Kidney (tissue), 14 donors: ENCODE data around the gene ZNF268. TPM values are rescaled to one million over a fixed set of nuclear protein-coding genes. Genes with fewer than 3 reads are reported as not detected.
A peak's percentile ranks its signal among the peaks of the same experiment; 100 is the strongest.

Source experiments
- DNase-seq, 5 donors: peaks; one replicate each; pipeline ENCODE4 v3.0.0-alpha.2; 2013 to 2020
- FAIRE-seq: peaks from 2 replicates; lab custom pipeline; 2012; peaks lifted over from hg19 to GRCh38; lab: Jason Lieb, UNC
- H3K27ac ChIP-seq, 2 donors: one replicate each; pipeline ENCODE4 v1.7.0; 2013; ENCODE audit warnings: low read depth in 2 of 2, low read length in 2 of 2, inconsistent platforms in 1 of 2
- H3K27me3 ChIP-seq: one replicate; pipeline ENCODE4 v1.7.1; 2013; ENCODE audit warnings: low read length, inconsistent platforms; ENCODE audit not compliant: control insufficient read depth, insufficient read depth
- H3K36me3 ChIP-seq, 3 donors: one replicate each; pipeline versions ENCODE4 v1.7.0 to v1.7.1; 2013; ENCODE audit warnings: low read length in 3 of 3, control low read depth in 1 of 3, inconsistent platforms in 1 of 3; ENCODE audit not compliant: insufficient read depth in 3 of 3, control insufficient read depth in 2 of 3
- H3K4me1 ChIP-seq, 3 donors: one replicate each; pipeline versions ENCODE4 v1.7.0 to v1.7.1; 2013; ENCODE audit warnings: low read length in 3 of 3, inconsistent platforms in 1 of 3, low read depth in 1 of 3; ENCODE audit not compliant: control insufficient read depth in 2 of 3, insufficient read depth in 2 of 3
- H3K4me3 ChIP-seq, 3 donors: one replicate each; pipeline versions ENCODE4 v1.7.0 to v1.8.1; 2013; ENCODE audit warnings: low read length in 3 of 3, control low read depth in 1 of 3, inconsistent platforms in 1 of 3
- H3K9ac ChIP-seq, 3 donors: one replicate each; pipeline versions ENCODE4 v1.7.0 to v1.7.1; 2013; ENCODE audit warnings: low read length in 3 of 3, control low read depth in 1 of 3, inconsistent platforms in 1 of 3
- H3K9me3 ChIP-seq, 3 donors: one replicate each; pipeline versions ENCODE4 v1.7.0 to v1.7.1; 2013; ENCODE audit warnings: low read length in 3 of 3, control low read depth in 1 of 3, inconsistent platforms in 1 of 3; ENCODE audit not compliant: control insufficient read depth in 2 of 3, insufficient read depth in 1 of 3
- CTCF ChIP-seq: IDR thresholded peaks from 3 replicates; pipeline ENCODE4 v1.5.1; 2012; ENCODE audit warnings: mild to moderate bottlenecking, moderate library complexity, borderline replicate concordance; ENCODE audit not compliant: insufficient read depth; ENCODE audit errors: extremely low read depth
- intact Hi-C: fragments of 100-400 bp; cut with DNase I; formaldehyde crosslinking; loops from one replicate; pipeline ENCODE4 v1.11.1; 2022
- polyA plus RNA-seq: library from polyadenylated mRNA; stranded (reverse); fragments of 350-450 nt; fragmentation: Illumina TruSeq; extraction: RNeasy Lipid Tissue Mini Kit (QIAGEN cat#74804); gene quantifications from one replicate; pipeline ENCODE4 v1.2.3, GENCODE V29; 2014; ENCODE audit warnings: low read depth, low replicate concordance; ENCODE audit not compliant: insufficient read depth
- total RNA-seq: library from RNA; stranded (reverse); fragmentation: NEBNext Ultra II Directional; extraction: Animal tissue kit (Norgen Biotek cat#: 25700); gene quantifications from one replicate; pipeline ENCODE4 v1.2.1, GENCODE V29; 2021
- donor health status: control.
- donor health status: control.
- donor health status: control.
- donor health status: control.
- donor health status: control.
- donor health status: DM: yes; HTN: yes; CAD: no.
- donor health status: Normal renal cell carcinoma (clear cell type).

Gene ZNF268
- total and polyA plus RNA-seq, 2 donors from 2014 or later = 6.7 to 33.4 TPM

- no peak for FAIRE-seq
- Histone ChIP-seq H3K27ac (no peak overlapping the region), H3K36me3 (peaks cover 44 to 62% (median 47%) of the 10 kb centered on the region in 3 donors), H3K27me3 (no peaks in the 10 kb centered on the region), H3K9me3 (peaks cover 26 to 93% (median 63%) of the 10 kb centered on the region in 3 donors), H3K9ac (no peak overlapping the region), H3K4me1 (no peaks in the 10 kb centered on the region), H3K4me3 (peak overlapping the region in 2 of 3 donors; percentile 11 to 26)
- intact Hi-C loops = no loop called here
- no peak for DNase-seq
- no peak for TF ChIP-seq CTCF
Observed at GRCh38 chr12:133156125-133156690, 25.1 kb upstream of the ZNF268 start.

- H3K9ac ChIP-seq = no peak overlapping the region
- no peaks in the 10 kb centered on the region for H3K36me3 ChIP-seq
- no peak for DNase-seq
- TF ChIP-seq CTCF = no peak
- no peak overlapping the region for H3K4me3 ChIP-seq
- H3K9me3 ChIP-seq = peaks cover 0 to 46% (median 27%) of the 10 kb centered on the region in 3 donors
- FAIRE-seq = no peak
- no peak overlapping the region for H3K27ac ChIP-seq
- intact Hi-C loops = no loop called here
- no peaks in the 10 kb centered on the region for H3K4me1 ChIP-seq
- no peaks in the 10 kb centered on the region for H3K27me3 ChIP-seq
Observed at GRCh38 chr12:133165776-133166175, 15.5 kb upstream of the ZNF268 start.

GRCh38 chr12:133172491-133172890, 8.8 kb upstream of the ZNF268 start:
- Histone ChIP-seq H3K9ac (no peak overlapping the region), H3K27me3 (no peaks in the 10 kb centered on the region), H3K4me1 (no peaks in the 10 kb centered on the region), H3K9me3 (peaks cover 0 to 39% (median 7%) of the 10 kb centered on the region in 3 donors), H3K4me3 (no peak overlapping the region), H3K27ac (no peak overlapping the region), H3K36me3 (no peaks in the 10 kb centered on the region)
- no peak for FAIRE-seq
- TF ChIP-seq CTCF = no peak
- intact Hi-C loops = no loop called here
- DNase-seq = no peak

DNA sequence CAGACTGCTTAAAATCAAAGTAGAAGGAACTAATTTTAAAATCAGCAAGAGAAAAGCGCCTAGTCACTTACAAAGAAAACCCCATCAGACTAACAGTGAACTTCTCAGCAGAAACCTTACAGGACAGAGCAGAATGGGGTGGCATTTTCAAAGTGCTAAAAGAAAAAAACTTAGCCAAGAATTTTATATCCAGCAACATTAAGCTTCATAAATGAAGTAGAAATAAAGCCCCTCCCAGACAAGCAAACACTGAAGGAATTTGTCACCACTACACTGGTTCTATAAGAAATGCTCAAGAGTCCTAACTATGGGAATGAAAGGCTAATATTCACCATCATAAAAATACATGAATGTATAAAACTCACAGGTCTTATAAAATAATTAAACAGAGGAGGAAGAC, 6.4 kb upstream of the ZNF268 start:
- no peaks in the 10 kb centered on the region for H3K4me1 ChIP-seq
- no peak overlapping the region for H3K9ac ChIP-seq
- intact Hi-C loops = no loop called here
- DNase-seq = no peak
- FAIRE-seq = no peak
- H3K4me3 ChIP-seq = no peak overlapping the region
- no peak overlapping the region for H3K27ac ChIP-seq
- no peaks in the 10 kb centered on the region for H3K27me3 ChIP-seq
- peaks cover 0 to 30% (median 3%) of the 10 kb centered on the region in 3 donors for H3K9me3 ChIP-seq
- H3K36me3 ChIP-seq = no peaks in the 10 kb centered on the region
- no peak for TF ChIP-seq CTCF
